ENCODE measurements around the gene TIE1.

DNA sequence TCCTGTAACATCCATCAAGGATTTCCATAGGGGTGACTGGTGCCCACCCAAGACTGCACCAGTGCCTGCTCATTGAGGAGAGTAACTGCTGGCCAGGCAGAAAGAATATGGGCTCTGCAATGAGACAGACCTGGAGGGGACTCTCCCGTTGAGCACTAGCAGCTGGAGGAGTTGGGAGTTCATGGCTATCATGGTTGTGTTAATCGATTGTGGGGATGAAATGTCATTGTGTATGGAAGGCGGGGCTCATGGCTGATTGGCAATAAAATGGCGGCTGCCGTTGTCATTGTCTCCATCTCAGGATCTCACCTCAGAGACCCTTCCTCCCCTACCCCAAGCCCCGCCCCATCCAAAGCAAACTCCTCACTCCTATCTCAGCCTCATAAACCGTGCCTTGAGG lies 27.1 kb upstream of the TIE1 start:
- TF ChIP-seq, protein P1, sequence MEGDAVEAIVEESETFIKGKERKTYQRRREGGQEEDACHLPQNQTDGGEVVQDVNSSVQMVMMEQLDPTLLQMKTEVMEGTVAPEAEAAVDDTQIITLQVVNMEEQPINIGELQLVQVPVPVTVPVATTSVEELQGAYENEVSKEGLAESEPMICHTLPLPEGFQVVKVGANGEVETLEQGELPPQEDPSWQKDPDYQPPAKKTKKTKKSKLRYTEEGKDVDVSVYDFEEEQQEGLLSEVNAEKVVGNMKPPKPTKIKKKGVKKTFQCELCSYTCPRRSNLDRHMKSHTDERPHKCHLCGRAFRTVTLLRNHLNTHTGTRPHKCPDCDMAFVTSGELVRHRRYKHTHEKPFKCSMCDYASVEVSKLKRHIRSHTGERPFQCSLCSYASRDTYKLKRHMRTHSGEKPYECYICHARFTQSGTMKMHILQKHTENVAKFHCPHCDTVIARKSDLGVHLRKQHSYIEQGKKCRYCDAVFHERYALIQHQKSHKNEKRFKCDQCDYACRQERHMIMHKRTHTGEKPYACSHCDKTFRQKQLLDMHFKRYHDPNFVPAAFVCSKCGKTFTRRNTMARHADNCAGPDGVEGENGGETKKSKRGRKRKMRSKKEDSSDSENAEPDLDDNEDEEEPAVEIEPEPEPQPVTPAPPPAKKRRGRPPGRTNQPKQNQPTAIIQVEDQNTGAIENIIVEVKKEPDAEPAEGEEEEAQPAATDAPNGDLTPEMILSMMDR (IDR thresholded peaks at IDR 0.05; ENCODE audit: insufficient read depth, low read depth, low read length), result no peak
- no peak for TF ChIP-seq EZH2 (IDR thresholded peaks at IDR 0.05; ENCODE audit: insufficient read depth, low read length)

Measured in astrocyte (in vitro differentiated cells and primary cell).